GM12878 (cell line): ENCODE results near the gene IQUB. TPM values are rescaled to one million over a fixed set of nuclear protein-coding genes. Genes with fewer than 3 reads are reported as not detected.

ENCODE experiments used
- ATAC-seq: fragments of 200-7000 bp; cut with Tn5 transposase; 3 replicates; pipeline ENCODE4 v1.9.1; 2020; ENCODE audit warnings: mild to moderate bottlenecking, moderate library complexity
- BruUV-seq: library from RNA; stranded (reverse); fragments of 400-500 nt; replicated peaks from 2 replicates; lab custom pipeline; 2021; lab: Mats Ljungman, UMichigan
- CTCF ChIA-PET: fragments of 300-600 bp; sonication (Branson Sonifier 250); formaldehyde crosslinking; extraction: SDS; loops from one replicate; lab custom pipeline; 2021; ENCODE audit warnings: inconsistent platforms; lab: Yijun Ruan, JAX
- POLR2A ChIA-PET: fragments of 350-600 bp; formaldehyde crosslinking; extraction: SDS; loops from one replicate; lab custom pipeline; 2021; ENCODE audit warnings: inconsistent platforms; lab: Charles Lee
- RAD21 ChIA-PET: fragments of 300-600 bp; sonication (Branson Sonifier 250); formaldehyde crosslinking; loops from one replicate; lab custom pipeline; 2023; ENCODE audit warnings: antibody characterized with exemption; ENCODE audit not compliant: unreplicated experiment; lab: Charles Lee
- SMC1A ChIA-PET: fragments of 300-600 bp; sonication (Branson Sonifier 250); formaldehyde crosslinking; loops from one replicate; lab custom pipeline; 2023; ENCODE audit not compliant: unreplicated experiment, uncharacterized antibody; lab: Charles Lee
- DNase-seq: peaks from one replicate; pipeline ENCODE4 v3.0.0-alpha.2; 2011; ENCODE audit warnings: low read depth, low spot score
- FAIRE-seq: peaks from 3 replicates; lab custom pipeline; 2011; peaks lifted over from hg19 to GRCh38; lab: Jason Lieb, UNC
- H2AFZ ChIP-seq: 2 replicates; pipeline ENCODE4 v1.6.0; 2011; ENCODE audit warnings: low read depth, low read length, control low read depth; ENCODE audit not compliant: control insufficient read depth
- H3K27ac ChIP-seq: 2 replicates; pipeline ENCODE4 v1.5.1; 2011; ENCODE audit warnings: control low read depth; ENCODE audit not compliant: control insufficient read depth, insufficient read depth
- H3K27me3 ChIP-seq, 2 experiments: replicated peaks in 1 of 2; 2 replicates each; pipeline versions ENCODE4 v1.6.0 to v1.6.1; 2011; ENCODE audit warnings: low read length in 1 of 2; ENCODE audit not compliant: control insufficient read depth in 2 of 2, insufficient read depth in 2 of 2
- H3K36me3 ChIP-seq, 2 experiments: 2 replicates each; pipeline ENCODE4 v1.5.1; 2011; ENCODE audit warnings: low read length in 1 of 2; ENCODE audit not compliant: control insufficient read depth in 2 of 2, insufficient read depth in 2 of 2
- H3K4me1 ChIP-seq: 2 replicates; pipeline ENCODE4 v1.6.1; 2011; ENCODE audit warnings: mild to moderate bottlenecking, low read length, moderate library complexity, mixed read lengths; ENCODE audit not compliant: control insufficient read depth, insufficient read depth
- H3K4me2 ChIP-seq: 2 replicates; pipeline ENCODE4 v1.6.0; 2011; ENCODE audit warnings: control low read depth; ENCODE audit not compliant: control insufficient read depth, insufficient read depth
- H3K4me3 ChIP-seq: fragments of 200-600 bp; sonication (generic); 2 replicates; pipeline ENCODE4 v1.5.1; 2016
- H3K79me2 ChIP-seq: 2 replicates; pipeline ENCODE4 v1.6.0; 2011; ENCODE audit warnings: low read length; ENCODE audit not compliant: control insufficient read depth, insufficient read depth
- H3K9ac ChIP-seq: 2 replicates; pipeline ENCODE4 v1.8.0; 2011; ENCODE audit warnings: low read length, control low read depth, mixed read lengths; ENCODE audit not compliant: control insufficient read depth, insufficient read depth
- H3K9me3 ChIP-seq: replicated peaks from 3 replicates; pipeline ENCODE4 v1.5.1; 2011; ENCODE audit warnings: mild to moderate bottlenecking, low read length; ENCODE audit not compliant: control insufficient read depth, insufficient read depth
- H4K20me1 ChIP-seq: 2 replicates; pipeline ENCODE4 v1.6.0; 2011; ENCODE audit not compliant: control insufficient read depth, insufficient read depth
- CBFB ChIP-seq: IDR thresholded peaks from 2 replicates; pipeline ENCODE4 v1.6.1; 2016; ENCODE audit warnings: antibody characterized with exemption, low read depth
- HDAC2 ChIP-seq: fragments of 200-600 bp; sonication (generic); IDR thresholded peaks from 2 replicates; pipeline ENCODE4 v1.6.1; 2017
- NFYB ChIP-seq: IDR thresholded peaks from 2 replicates; pipeline ENCODE4 v1.6.1; 2011; ENCODE audit warnings: low read depth, mild to moderate bottlenecking, low read length, improper control_type of control experiment, moderate library complexity; ENCODE audit not compliant: insufficient read depth
- PAX8 ChIP-seq: fragments of 450-650 bp; IDR thresholded peaks from 2 replicates; pipeline ENCODE4 v1.6.1; 2017; ENCODE audit warnings: mild to moderate bottlenecking, moderate library complexity
- SP1 ChIP-seq: IDR thresholded peaks from one replicate; pipeline ENCODE4 v1.6.1; 2011; ENCODE audit warnings: low read depth, low read length
- WGBS: methylation state at CpG from one replicate; pipeline ENCODE4 v1.1.6; 2016; ENCODE audit warnings: low lambda C conversion rate; ENCODE audit not compliant: insufficient replicate concordance, insufficient coverage; ENCODE audit errors: missing lambda C conversion rate; 5-methylcytosine and 5-hydroxymethylcytosine counted together
- in situ Hi-C: fragments of 300-500 bp; cut with MboI; formaldehyde crosslinking; loops from 9 replicates; pipeline ENCODE4 v1.14.3; 2018; ENCODE audit warnings: mixed read lengths
- intact Hi-C: fragments of 100-400 bp; cut with micrococcal nuclease; formaldehyde crosslinking; loops from one replicate; pipeline ENCODE4 v1.14.2; 2022; ENCODE audit not compliant: unreplicated experiment
- polyA plus RNA-seq, 11 experiments: library from polyadenylated mRNA; depleted of rRNA in 4 of 11; unstranded in 6 of 11; stranded (reverse) in 5 of 11; fragments of >200 nt; fragmentation: Nextera tagmentation in 4 of 11; fragmentation: Illumina TruSeq in 1 of 11; extraction: Ambion mirVana in 4 of 11; extraction: Trizol in 1 of 11; gene quantifications; 1 replicate in 1 of 11; 2 replicates in 10 of 11; pipeline versions ENCODE4 v1.2.1 to v1.2.3, GENCODE V29; 2011 to 2016; ENCODE audit warnings: inconsistent platforms in 2 of 11, missing spikeins in 2 of 11, low read depth in 1 of 11
- total RNA-seq, 4 experiments: library from RNA; depleted of rRNA in 3 of 4; stranded (reverse); fragments of >200 nt in 3 of 4; fragmentation: Illumina TruSeq in 1 of 4; extraction: Trizol in 1 of 4; gene quantifications; 2 replicates each; pipeline versions ENCODE4 v1.2.1 to v1.2.3, GENCODE V29; 2013 to 2021
- TF ChIP-seq, protein P1 (sequence below): fragments of 450-650 bp; IDR thresholded peaks from 2 replicates; pipeline ENCODE4 v1.6.1; 2017; ENCODE audit warnings: mild to moderate bottlenecking, moderate library complexity
- TF ChIP-seq, protein P2 (sequence below): fragments of 450-650 bp; formaldehyde crosslinking; IDR thresholded peaks from 2 replicates; pipeline ENCODE4 v1.4.0; 2022; ENCODE audit warnings: mild to moderate bottlenecking, moderate library complexity
- TF ChIP-seq, protein P3 (sequence below): fragments of 450-650 bp; IDR thresholded peaks from 2 replicates; pipeline ENCODE4 v1.6.1; 2017; ENCODE audit warnings: antibody characterized with exemption, mild to moderate bottlenecking, moderate library complexity
- TF ChIP-seq, protein P4 (sequence below): fragments of 450-650 bp; IDR thresholded peaks from 2 replicates; pipeline ENCODE4 v1.6.1; 2017; ENCODE audit warnings: low read depth, mild to moderate bottlenecking, moderate library complexity
- TF ChIP-seq, protein P5 (sequence below): fragments of 450-650 bp; IDR thresholded peaks from 2 replicates; pipeline ENCODE4 v1.6.1; 2017; ENCODE audit warnings: borderline replicate concordance

The IQUB gene
- total and polyA plus RNA-seq, 10 of the 15 experiments (the other 5 are each of a cell fraction or from before 2014, with no cell fraction given): 0.04 to 0.08 TPM; not detected in 8

DNA sequence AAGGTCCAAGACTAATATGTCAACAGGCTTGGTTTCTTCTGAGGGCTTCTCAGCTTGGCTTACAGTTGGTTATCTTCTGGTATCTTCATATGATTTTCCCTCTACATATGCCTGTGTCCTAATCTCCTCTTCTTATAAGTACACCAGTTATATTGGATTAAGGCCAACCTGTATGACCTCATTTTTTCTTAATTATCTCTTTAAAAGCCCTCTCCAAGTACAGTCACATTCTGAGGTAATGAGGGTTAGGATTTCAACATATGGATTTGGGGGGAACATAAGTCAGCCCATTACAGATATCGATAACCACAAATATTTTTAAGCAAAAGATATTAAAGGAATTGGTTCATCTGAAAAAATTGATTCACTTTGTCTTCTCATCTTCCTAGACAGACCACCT is 49.2 kb downstream of the IQUB start:
- BruUV-seq: no TSS peak
- H3K79me2 ChIP-seq: no peaks in the 10 kb centered on the region
- RAD21 ChIA-PET: no interaction called here
- DNase-seq: no peak
- no peak for FAIRE-seq
- ATAC-seq: no peak
- H3K36me3 ChIP-seq: no peaks in the 10 kb centered on the region
- no peaks in the 10 kb centered on the region for H3K4me1 ChIP-seq
- intact Hi-C loops: no loop called here
- H3K4me3 ChIP-seq: no peak overlapping the region
- CTCF ChIA-PET: interaction anchor here (2.8 kb wide), 1 partner anchor 10 kb away, joined by 19 read pairs; no protein-coding TSS in a partner anchor
- H3K4me2 ChIP-seq: no peak overlapping the region
- H3K27me3 ChIP-seq: no peaks in the 10 kb centered on the region
- SMC1A ChIA-PET: no interaction called here
- H4K20me1 ChIP-seq: no peaks in the 10 kb centered on the region
- in situ Hi-C loops: no loop called here
- H2AFZ ChIP-seq: no peak overlapping the region
- no peak overlapping the region for H3K9ac ChIP-seq
- no peaks in the 10 kb centered on the region for H3K9me3 ChIP-seq
- WGBS: 21% methylated on average over 1 of the region's 1 CpG
- POLR2A ChIA-PET: no interaction called here
- H3K27ac ChIP-seq: no peak overlapping the region
- TF ChIP-seq, protein P1, sequence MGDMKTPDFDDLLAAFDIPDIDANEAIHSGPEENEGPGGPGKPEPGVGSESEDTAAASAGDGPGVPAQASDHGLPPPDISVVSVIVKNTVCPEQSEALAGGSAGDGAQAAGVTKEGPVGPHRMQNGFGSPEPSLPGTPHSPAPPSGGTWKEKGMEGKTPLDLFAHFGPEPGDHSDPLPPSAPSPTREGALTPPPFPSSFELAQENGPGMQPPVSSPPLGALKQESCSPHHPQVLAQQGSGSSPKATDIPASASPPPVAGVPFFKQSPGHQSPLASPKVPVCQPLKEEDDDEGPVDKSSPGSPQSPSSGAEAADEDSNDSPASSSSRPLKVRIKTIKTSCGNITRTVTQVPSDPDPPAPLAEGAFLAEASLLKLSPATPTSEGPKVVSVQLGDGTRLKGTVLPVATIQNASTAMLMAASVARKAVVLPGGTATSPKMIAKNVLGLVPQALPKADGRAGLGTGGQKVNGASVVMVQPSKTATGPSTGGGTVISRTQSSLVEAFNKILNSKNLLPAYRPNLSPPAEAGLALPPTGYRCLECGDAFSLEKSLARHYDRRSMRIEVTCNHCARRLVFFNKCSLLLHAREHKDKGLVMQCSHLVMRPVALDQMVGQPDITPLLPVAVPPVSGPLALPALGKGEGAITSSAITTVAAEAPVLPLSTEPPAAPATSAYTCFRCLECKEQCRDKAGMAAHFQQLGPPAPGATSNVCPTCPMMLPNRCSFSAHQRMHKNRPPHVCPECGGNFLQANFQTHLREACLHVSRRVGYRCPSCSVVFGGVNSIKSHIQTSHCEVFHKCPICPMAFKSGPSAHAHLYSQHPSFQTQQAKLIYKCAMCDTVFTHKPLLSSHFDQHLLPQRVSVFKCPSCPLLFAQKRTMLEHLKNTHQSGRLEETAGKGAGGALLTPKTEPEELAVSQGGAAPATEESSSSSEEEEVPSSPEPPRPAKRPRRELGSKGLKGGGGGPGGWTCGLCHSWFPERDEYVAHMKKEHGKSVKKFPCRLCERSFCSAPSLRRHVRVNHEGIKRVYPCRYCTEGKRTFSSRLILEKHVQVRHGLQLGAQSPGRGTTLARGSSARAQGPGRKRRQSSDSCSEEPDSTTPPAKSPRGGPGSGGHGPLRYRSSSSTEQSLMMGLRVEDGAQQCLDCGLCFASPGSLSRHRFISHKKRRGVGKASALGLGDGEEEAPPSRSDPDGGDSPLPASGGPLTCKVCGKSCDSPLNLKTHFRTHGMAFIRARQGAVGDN: no peak
- TF ChIP-seq, protein P2, sequence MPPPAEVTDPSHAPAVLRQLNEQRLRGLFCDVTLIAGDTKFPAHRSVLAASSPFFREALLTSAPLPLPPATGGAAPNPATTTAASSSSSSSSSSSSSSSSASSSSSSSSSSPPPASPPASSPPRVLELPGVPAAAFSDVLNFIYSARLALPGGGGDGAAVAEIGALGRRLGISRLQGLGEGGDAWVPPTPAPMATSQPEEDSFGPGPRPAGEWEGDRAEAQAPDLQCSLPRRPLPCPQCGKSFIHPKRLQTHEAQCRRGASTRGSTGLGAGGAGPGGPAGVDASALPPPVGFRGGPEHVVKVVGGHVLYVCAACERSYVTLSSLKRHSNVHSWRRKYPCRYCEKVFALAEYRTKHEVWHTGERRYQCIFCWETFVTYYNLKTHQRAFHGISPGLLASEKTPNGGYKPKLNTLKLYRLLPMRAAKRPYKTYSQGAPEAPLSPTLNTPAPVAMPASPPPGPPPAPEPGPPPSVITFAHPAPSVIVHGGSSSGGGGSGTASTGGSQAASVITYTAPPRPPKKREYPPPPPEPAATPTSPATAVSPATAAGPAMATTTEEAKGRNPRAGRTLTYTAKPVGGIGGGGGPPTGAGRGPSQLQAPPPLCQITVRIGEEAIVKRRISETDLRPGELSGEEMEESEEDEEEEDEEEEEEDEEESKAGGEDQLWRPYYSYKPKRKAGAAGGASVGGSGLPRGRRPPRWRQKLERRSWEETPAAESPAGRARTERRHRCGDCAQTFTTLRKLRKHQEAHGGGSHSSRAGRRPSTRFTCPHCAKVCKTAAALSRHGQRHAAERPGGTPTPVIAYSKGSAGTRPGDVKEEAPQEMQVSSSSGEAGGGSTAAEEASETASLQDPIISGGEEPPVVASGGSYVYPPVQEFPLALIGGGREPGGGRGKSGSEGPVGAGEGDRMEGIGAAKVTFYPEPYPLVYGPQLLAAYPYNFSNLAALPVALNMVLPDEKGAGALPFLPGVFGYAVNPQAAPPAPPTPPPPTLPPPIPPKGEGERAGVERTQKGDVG (CRISPR knock-in tag): no peak
- TF ChIP-seq PAX8: no peak
- TF ChIP-seq, protein P3, sequence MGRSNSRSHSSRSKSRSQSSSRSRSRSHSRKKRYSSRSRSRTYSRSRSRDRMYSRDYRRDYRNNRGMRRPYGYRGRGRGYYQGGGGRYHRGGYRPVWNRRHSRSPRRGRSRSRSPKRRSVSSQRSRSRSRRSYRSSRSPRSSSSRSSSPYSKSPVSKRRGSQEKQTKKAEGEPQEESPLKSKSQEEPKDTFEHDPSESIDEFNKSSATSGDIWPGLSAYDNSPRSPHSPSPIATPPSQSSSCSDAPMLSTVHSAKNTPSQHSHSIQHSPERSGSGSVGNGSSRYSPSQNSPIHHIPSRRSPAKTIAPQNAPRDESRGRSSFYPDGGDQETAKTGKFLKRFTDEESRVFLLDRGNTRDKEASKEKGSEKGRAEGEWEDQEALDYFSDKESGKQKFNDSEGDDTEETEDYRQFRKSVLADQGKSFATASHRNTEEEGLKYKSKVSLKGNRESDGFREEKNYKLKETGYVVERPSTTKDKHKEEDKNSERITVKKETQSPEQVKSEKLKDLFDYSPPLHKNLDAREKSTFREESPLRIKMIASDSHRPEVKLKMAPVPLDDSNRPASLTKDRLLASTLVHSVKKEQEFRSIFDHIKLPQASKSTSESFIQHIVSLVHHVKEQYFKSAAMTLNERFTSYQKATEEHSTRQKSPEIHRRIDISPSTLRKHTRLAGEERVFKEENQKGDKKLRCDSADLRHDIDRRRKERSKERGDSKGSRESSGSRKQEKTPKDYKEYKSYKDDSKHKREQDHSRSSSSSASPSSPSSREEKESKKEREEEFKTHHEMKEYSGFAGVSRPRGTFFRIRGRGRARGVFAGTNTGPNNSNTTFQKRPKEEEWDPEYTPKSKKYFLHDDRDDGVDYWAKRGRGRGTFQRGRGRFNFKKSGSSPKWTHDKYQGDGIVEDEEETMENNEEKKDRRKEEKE: no peak
- TF ChIP-seq CBFB: no peak
- no peak for TF ChIP-seq HDAC2
- TF ChIP-seq, protein P4, sequence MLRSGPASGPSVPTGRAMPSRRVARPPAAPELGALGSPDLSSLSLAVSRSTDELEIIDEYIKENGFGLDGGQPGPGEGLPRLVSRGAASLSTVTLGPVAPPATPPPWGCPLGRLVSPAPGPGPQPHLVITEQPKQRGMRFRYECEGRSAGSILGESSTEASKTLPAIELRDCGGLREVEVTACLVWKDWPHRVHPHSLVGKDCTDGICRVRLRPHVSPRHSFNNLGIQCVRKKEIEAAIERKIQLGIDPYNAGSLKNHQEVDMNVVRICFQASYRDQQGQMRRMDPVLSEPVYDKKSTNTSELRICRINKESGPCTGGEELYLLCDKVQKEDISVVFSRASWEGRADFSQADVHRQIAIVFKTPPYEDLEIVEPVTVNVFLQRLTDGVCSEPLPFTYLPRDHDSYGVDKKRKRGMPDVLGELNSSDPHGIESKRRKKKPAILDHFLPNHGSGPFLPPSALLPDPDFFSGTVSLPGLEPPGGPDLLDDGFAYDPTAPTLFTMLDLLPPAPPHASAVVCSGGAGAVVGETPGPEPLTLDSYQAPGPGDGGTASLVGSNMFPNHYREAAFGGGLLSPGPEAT: no peak
- TF ChIP-seq, protein P5, sequence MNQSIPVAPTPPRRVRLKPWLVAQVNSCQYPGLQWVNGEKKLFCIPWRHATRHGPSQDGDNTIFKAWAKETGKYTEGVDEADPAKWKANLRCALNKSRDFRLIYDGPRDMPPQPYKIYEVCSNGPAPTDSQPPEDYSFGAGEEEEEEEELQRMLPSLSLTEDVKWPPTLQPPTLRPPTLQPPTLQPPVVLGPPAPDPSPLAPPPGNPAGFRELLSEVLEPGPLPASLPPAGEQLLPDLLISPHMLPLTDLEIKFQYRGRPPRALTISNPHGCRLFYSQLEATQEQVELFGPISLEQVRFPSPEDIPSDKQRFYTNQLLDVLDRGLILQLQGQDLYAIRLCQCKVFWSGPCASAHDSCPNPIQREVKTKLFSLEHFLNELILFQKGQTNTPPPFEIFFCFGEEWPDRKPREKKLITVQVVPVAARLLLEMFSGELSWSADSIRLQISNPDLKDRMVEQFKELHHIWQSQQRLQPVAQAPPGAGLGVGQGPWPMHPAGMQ: no peak
- TF ChIP-seq SP1: no peak
- TF ChIP-seq NFYB: no peak
